MCF 10A (cell line): ENCODE measurements around the gene ZNF804A. TPM values are rescaled to one million over a fixed set of nuclear protein-coding genes. Genes with fewer than 3 reads are reported as not detected.
"Not testable (repeated sequence)": the region's sequence is repeated elsewhere in the genome, so short reads cannot be mapped to it uniquely, and the experiment has no call there.

Experiments used
- BruUV-seq: library from RNA; stranded (reverse); fragments of 400-500 nt; replicated peaks from 2 replicates; lab custom pipeline; 2021; lab: Mats Ljungman, UMichigan
- CTCF ChIA-PET: fragments of 300-600 bp; sonication (Branson Sonifier 250); formaldehyde crosslinking; extraction: SDS; loops from one replicate; lab custom pipeline; 2021; ENCODE audit warnings: antibody characterized with exemption, inconsistent platforms; lab: Yijun Ruan, JAX
- POLR2A ChIA-PET: fragments of 300-600, 350-650 bp; sonication (Branson Sonifier 250); formaldehyde crosslinking; extraction: SDS; loops from one replicate; lab custom pipeline; 2020; ENCODE audit warnings: antibody characterized with exemption, inconsistent platforms; lab: Yijun Ruan, JAX
- DNase-seq: peaks from one replicate; pipeline ENCODE4 v3.0.0-alpha.2; 2018; ENCODE audit not compliant: unreplicated experiment
- H3K27ac Mint-ChIP-seq: one replicate; pipeline ENCODE4 v1.8.0; 2022; ENCODE audit warnings: mild to moderate bottlenecking, low read depth, mixed read lengths; ENCODE audit not compliant: unreplicated experiment
- H3K27me3 Mint-ChIP-seq: one replicate; pipeline ENCODE4 v1.8.0; 2022; ENCODE audit warnings: mixed read lengths; ENCODE audit not compliant: insufficient read depth, unreplicated experiment
- H3K36me3 Mint-ChIP-seq: one replicate; pipeline ENCODE4 v1.8.0; 2022; ENCODE audit warnings: mild to moderate bottlenecking, moderate library complexity, mixed read lengths; ENCODE audit not compliant: insufficient read depth, unreplicated experiment
- H3K4me1 Mint-ChIP-seq: one replicate; pipeline ENCODE4 v1.8.0; 2022; ENCODE audit warnings: mixed read lengths; ENCODE audit not compliant: insufficient read depth, unreplicated experiment
- H3K4me3 Mint-ChIP-seq: one replicate; pipeline ENCODE4 v1.8.0; 2022; ENCODE audit warnings: mild to moderate bottlenecking, moderate library complexity, mixed read lengths; ENCODE audit not compliant: unreplicated experiment
- H3K9me3 Mint-ChIP-seq: one replicate; pipeline ENCODE4 v1.8.0; 2022; ENCODE audit warnings: mixed read lengths; ENCODE audit not compliant: unreplicated experiment
- CTCF ChIP-seq: fragments of 200-600 bp; IDR thresholded peaks from one replicate; pipeline ENCODE4 v1.8.0; 2022; ENCODE audit warnings: antibody characterized with exemption, mild to moderate bottlenecking; ENCODE audit not compliant: unreplicated experiment
- intact Hi-C: fragments of 100-400 bp; cut with micrococcal nuclease; formaldehyde crosslinking; loops from 2 replicates; pipeline ENCODE4 v1.14.1; 2022
- total RNA-seq: library from RNA; stranded (reverse); gene quantifications from 2 replicates; pipeline ENCODE4 v1.2.3, GENCODE V29; 2022

The ZNF804A gene
- total RNA-seq, 1 experiment from 2014 or later: not detected

- no peak for DNase-seq
- H3K9me3 Mint-ChIP-seq: no peaks in the 10 kb centered on the region
- H3K27me3 Mint-ChIP-seq: no peaks in the 10 kb centered on the region
- no peaks in the 10 kb centered on the region for H3K4me1 Mint-ChIP-seq
- ChIA-PET POLR2A (no interaction called here), CTCF (interaction anchor here (0.6 kb wide), 2 partner anchors 11 to 33 kb away, joined by 3 read pairs; no protein-coding TSS in a partner anchor)
- intact Hi-C loops: no loop called here
- no TSS peak for BruUV-seq
- H3K27ac Mint-ChIP-seq: no peak overlapping the region
- H3K4me3 Mint-ChIP-seq: no peak overlapping the region
- no peak for TF ChIP-seq CTCF
- H3K36me3 Mint-ChIP-seq: no peaks in the 10 kb centered on the region
These were observed 276.9 kb downstream of the ZNF804A start for GRCh38 chr2:184875212-184875611.

GRCh38 chr2:184875911-184876310 is 277.6 kb downstream of the ZNF804A start:
- no peak for DNase-seq
- intact Hi-C loops: no loop called here
- BruUV-seq: no TSS peak

DNA sequence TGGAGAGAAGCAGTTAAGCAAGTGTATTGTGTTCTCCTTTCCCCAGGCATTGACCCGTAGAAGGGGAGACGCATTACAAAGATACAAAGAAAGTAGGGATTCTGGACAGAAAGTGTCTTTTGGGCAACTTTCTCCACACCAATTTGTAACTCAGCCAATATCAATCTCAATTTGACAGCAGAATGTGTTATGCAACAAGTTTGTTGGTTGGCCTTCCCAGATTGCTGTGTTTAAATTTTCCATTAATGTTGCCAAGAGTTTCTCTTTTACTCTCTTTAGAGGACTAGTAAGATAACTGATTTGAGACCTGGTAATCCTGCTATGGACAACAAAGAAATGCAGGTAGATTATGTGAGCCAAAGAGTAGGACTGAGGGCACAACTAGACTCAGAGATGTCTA is 279.6 kb downstream of the ZNF804A start:
- CTCF ChIA-PET: no interaction called here
- POLR2A ChIA-PET: no interaction called here
- intact Hi-C loops: no loop called here
- no TSS peak for BruUV-seq
- Mint-ChIP-seq H3K27me3 (no peaks in the 10 kb centered on the region), H3K4me3 (no peak overlapping the region), H3K9me3 (peaks cover 6% of the 10 kb centered on the region), H3K4me1 (no peaks in the 10 kb centered on the region), H3K27ac (no peak overlapping the region), H3K36me3 (no peaks in the 10 kb centered on the region)
- no peak for TF ChIP-seq CTCF
- DNase-seq: no peak

More at GRCh38 chr2:184875911-184876310, 277.6 kb downstream of the ZNF804A start:
- CTCF ChIA-PET: interaction anchor here (0.6 kb wide), 1 partner anchor 21 kb away, joined by 3 read pairs; no protein-coding TSS in a partner anchor
- H3K4me3 Mint-ChIP-seq: no peak overlapping the region
- H3K36me3 Mint-ChIP-seq: no peaks in the 10 kb centered on the region
- no peaks in the 10 kb centered on the region for H3K4me1 Mint-ChIP-seq
- TF ChIP-seq CTCF: no peak
- no peaks in the 10 kb centered on the region for H3K27me3 Mint-ChIP-seq
- POLR2A ChIA-PET: no interaction called here
- H3K27ac Mint-ChIP-seq: no peak overlapping the region
- H3K9me3 Mint-ChIP-seq: no peaks in the 10 kb centered on the region

DNA sequence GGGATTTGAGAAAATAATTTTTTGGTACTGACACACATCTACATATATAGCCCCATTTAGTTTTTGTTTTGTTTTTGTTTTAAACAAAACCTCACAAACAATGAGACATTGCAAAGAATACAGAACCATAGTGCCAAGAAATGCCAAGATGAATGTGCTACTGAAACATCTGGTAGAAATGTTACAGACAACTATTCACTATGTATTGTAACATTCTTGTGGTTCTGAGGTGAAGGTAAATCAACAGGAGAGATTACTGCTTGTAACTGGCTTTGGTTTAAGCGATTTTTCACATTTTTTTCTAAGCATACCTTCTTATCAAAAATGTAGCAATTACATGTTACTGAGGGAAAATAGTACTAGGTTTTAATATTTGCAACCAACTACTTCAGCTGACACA is 281.3 kb downstream of the ZNF804A start:
- Mint-ChIP-seq H3K27me3 (no peaks in the 10 kb centered on the region), H3K36me3 (no peaks in the 10 kb centered on the region), H3K4me1 (no peaks in the 10 kb centered on the region), H3K4me3 (no peak overlapping the region), H3K27ac (no peak overlapping the region), H3K9me3 (peaks cover 7% of the 10 kb centered on the region)
- BruUV-seq: no TSS peak
- ChIA-PET CTCF (interaction anchor here (0.7 kb wide), 1 partner anchor 305 kb away, joined by 4 read pairs; no protein-coding TSS in a partner anchor), POLR2A (interaction anchor here (0.7 kb wide), 1 partner anchor 29 kb away, joined by 4 read pairs; no protein-coding TSS in a partner anchor)
- no peak for DNase-seq
- intact Hi-C loops: no loop called here
- TF ChIP-seq CTCF: no peak

DNA sequence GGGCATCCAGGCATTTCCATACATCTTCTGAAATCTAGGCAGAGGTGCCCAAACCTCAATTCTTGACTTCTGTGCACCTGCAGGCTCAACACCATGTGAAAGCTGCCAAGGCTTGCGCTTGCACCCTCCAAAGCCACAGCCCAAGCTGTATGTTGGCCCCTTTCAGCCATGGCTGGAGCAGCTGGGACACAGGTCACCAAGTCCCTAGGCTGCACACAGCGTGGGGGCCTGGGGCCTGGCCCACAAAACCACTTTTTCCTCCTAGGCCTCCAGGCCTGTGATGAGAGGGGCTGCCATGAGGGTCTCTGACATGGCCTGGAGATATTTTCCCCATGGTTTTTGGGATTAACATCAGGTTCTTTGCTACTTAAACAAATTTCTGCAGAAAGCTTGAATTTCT is 288.3 kb downstream of the ZNF804A start:
- CTCF ChIA-PET, DNase-seq, H3K27ac Mint-ChIP-seq, BruUV-seq, H3K36me3 Mint-ChIP-seq, H3K27me3 Mint-ChIP-seq, H3K4me1 Mint-ChIP-seq, H3K4me3 Mint-ChIP-seq, intact Hi-C loops: not testable (repeated sequence)
- peaks cover 24% of the 10 kb centered on the region for H3K9me3 Mint-ChIP-seq
- POLR2A ChIA-PET: interaction anchor here (0.5 kb wide), 1 partner anchor 403 kb away, joined by 3 read pairs; no protein-coding TSS in a partner anchor
